HTERT RPE-1 (cell line): ENCODE results near the gene MRRF.
"Not testable (repeated sequence)": the region's sequence is repeated elsewhere in the genome, so short reads cannot be mapped to it uniquely, and the experiment has no call there.

Source experiments
- in situ Hi-C: fragments of 300-500 bp; cut with MboI; formaldehyde crosslinking; loops from 4 replicates; pipeline ENCODE4 v1.14.3; 2020; ENCODE audit warnings: low sequenced_read_pairs

The MRRF gene

DNA sequence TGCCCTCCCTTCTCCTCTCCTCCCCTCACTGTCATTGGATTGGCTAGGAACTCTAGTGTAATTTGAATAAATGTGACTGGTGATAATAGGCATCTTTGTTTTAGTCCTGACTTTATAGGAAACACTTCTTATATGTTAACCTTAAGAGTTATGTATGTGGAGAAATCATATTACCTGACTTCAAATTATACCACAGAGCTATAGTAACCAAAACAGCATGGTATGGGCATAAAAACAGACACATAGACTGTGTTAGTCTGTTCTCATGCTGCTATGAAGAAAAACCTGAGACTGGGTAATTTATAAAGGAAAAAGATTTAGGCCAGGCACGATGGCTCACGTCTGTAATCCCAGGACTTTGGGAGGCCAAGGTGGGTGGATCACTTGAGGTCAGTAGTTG, 9.4 kb downstream of the MRRF start:
- in situ Hi-C loops: no loop called here

DNA sequence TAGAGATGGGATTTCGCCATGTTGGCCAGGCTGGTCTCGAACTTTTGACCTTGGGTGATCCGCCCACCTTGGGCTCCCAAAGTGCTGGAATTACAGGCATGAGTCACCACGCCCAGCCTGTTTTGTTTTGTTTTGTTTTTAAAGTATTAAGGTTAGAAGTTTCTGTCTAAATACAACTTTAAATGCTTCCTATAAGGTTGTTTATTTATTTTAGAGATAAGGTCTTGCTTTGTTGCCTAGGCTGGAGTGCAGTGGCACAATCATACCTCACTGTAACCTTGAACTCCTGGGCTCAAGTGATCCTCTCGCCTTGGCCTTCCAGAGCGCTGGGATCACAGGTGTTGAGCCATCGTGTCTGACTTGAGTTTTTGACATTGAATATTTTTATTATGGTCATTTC, 11.4 kb downstream of the MRRF start:
- in situ Hi-C loops: no loop called here

DNA sequence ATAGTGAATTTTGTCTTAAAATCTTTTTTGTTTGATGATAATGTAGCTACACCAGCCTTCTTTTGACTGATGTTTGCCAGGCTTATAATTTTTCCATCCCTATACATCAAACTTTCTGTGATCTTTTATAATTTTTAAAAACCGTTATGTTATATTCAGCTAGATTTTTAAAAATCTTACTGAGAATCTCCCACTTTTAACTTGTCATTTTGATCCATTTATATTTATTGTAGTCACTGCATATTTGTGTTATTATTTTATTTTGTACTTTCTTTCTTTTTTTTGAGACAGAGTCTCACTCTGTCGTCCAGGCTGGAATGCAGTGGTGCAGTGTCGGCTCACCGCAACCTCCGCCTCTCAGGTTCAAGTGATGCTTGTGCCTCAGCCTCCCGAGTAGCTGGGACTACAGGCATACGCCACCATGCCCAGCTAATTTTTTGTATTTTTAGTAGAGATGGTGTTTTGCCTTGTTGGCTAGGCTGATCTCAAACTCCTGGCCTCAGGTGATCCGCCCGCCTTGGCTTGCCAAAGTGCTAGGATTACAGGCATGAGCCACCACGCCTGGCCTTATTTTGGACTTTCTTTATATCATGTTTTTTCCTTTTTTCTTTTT, 12.7 kb downstream of the MRRF start:
- in situ Hi-C loops: no loop called here

DNA sequence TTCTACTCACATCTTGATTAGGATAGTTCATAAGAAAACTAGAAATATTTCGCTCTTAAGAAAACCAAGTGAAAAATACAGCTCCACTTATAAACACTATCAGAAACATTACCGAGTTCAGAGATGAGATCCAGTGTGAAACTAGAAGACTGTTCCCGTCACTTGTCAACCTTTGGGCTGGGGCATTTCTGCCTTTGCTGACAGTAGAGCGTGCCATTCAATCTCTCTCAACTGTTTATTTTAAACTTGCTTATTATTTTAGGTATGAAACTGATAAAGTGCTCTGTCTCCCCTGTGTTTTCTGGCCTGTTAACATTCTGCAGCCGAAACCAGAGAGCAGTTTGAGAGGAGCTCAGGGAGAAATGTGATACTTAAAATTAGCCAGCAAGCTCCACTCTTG, 16.7 kb downstream of the MRRF start:
- in situ Hi-C loops: no loop called here

DNA sequence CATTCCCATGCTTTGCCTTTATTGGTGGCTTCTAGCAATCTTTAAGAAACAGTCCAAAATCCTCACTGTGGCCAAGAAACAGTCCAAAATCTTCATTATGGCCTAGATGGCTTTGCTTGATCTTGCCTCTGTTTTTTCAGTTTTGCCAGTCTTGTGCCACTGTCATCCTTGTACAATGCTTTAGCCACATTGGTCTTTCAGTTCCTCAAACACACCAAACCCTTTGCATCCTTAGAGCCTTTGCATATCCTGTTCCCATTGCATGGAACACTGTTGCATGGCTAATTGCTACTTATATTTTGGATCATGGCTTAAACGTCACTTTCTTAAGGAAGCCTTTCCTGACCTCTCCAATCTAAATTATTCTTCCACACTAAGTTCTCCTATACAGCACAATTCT, 22.1 kb downstream of the MRRF start:
- in situ Hi-C loops: no loop called here

DNA sequence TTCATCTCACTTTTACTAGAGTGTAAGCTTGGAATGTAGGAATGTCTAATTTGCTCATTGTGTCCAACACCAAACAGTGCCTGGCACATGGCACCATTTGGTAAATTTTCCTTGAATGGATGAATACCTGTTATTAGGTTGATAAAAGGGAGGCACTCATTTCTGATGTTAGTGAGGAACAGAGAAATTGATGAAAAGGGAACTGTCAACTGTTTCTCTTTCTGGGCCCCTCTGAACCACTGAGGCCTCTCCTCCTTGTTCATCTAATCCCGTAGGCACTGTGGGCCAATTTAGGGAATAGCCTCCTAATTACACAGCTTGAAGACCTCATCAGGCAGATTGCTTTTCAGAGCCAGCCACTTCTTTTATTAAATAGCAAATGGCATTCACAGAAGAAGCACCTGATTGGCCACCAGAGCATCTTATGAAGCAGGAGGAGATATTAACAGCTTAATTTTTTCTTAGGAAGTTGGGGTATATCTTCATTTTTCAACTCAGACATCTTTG, 22.6 kb downstream of the MRRF start:
- in situ Hi-C loops: no loop called here

DNA sequence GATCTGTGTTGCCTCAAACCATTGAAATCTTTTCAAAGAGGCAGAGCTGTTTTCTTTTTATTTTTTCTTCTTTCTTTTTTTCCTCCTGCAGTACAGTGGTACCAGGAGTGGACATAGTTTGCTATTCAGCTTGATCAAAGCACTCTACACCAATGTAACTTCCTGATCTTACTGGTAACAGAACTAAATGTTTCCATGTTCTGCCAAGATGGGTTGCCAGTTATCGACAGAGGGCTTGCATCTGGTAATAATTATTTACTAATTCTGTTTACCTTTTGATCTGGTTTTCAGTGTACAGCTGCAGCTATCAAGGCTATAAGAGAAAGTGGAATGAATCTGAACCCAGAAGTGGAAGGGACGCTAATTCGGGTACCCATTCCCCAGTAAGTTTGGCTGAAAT, 26.8 kb downstream of the MRRF start:
- in situ Hi-C loops: no loop called here

DNA sequence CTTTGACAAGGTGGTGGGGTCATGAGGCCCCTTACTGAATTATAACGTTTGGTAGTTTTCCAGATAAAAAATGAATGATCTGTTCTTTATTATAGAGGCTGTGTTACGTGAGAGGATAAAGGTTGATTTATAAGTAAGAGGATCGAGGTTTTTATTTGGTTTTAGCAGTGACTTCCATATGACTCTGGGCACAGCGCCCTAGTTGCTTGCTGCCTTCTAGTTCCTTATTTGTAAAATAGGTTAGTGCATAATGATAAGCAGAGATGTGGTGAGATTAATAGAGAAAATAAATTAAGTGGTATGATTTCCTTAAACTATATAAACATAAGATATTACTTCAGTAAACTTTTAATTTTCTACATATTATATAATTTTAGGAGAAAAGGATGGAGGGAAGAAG, 29.8 kb downstream of the MRRF start:
- in situ Hi-C loops: no loop called here

DNA sequence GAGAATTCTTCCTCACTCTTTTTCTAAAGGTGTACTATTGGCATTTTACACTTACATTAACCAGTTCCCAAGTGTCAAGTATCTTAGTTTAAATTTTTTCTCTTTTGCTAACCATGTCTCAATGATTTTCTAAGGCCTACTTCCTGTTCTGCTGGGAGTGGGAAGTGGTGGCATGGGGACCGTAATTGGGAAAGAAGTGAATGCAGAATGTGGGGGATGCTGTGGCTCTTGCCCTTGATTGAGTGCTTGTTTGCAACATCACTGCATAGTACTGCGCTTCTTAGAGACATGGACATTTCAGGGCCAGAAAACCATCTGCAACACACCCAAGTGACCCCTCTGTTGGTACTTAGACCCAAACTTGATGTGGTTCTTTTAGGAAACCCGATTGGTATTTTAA, 32.8 kb downstream of the MRRF start:
- in situ Hi-C loops: no loop called here

DNA sequence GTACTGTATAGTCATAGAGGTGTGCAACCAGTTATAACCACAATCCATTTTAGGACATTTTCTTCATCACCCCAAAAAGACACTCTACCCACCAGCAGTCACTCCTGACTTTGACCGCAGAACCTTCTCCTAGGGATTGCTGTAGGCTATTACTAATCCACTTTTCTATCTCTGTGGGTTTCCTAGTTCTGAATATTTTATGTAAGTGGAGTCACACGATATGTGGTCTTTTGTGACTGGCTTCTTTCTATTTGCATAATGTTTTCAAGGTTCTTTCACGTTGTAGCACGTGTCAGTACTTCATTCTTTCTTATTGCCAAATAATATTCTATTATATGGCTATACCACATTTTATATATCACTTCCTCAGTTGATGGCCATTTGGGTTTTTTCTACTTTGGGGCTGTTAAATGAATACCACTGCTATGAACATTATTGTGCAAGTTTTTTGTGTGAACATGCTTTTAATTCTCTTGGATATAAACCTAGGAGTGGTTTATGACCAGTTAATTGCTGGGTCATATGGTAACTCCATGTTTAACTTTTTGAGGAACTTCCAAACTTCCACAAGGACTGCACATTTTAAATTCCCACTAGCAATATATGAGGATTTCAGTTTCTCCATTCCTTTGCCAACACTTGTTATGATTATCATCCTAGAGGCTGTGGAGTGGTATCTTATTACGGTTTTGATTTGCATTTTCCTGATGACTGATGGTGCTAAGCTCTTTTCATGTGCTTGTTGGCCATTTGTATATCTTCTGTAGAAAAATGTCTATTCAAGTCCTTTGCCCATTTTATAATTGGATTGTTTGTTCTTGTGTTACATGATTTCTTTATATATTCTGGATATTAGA, 37.8 kb downstream of the MRRF start:
- in situ Hi-C loops: no loop called here

DNA sequence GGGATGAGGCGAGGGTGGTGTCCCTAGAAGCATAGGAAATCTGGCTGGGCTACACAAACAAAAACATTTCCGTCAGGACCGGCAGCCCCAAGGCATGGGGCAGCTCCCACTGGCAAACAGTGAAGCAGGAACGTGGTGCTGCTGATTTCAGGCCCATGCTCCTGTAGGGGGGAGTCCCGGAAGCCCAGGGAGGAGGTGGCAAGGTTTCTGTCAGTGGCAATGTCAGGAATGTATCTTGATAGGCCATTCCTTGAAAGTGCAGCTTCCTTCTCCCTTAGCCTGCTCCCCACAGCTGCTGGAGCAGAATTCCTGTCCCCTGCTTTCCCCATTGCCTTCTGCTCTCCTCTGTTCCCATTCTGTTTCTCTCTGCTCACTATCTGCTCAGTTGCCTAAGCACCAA, 42.4 kb downstream of the MRRF start:
- in situ Hi-C loops: no loop called here

DNA sequence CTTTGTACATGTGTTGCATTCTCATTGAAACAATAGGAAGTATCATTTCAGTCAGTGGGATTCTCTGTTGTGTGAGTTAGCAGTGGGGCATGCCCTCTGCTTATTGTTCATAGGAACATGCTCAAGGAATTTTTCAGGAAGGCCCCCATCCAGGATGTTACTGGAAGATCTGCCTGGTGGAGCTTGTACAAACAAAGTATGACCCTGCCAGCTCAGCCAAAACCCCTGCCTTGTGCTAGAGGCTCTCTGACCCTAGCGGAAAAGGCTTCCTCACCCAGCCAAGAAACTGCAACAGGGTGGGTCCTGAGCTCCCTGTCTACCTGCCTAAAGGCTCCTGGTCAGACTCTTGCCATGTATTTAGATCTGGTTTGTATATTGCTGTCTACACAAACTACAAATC, 43.2 kb downstream of the MRRF start:
- in situ Hi-C loops: no loop called here

DNA sequence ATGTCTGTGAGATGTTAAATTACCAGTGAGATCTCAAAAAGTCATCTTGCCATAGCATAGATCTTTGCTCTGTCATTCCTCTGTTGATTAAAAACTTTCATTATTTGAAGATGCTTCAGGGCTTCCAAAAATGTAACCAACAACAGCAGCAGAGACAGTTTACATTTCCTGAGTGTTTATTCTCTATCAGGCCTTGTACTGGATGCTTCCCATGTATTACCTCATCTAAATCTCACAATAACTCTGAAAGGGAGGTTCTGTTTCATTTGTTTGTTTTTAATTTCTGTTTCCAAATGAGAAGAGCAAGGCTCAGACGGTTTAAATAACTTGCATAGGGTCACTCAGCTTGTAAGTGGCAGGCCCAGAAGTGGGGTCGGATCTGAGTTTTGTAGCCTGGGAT, 45.2 kb downstream of the MRRF start:
- in situ Hi-C loops: no loop called here

DNA sequence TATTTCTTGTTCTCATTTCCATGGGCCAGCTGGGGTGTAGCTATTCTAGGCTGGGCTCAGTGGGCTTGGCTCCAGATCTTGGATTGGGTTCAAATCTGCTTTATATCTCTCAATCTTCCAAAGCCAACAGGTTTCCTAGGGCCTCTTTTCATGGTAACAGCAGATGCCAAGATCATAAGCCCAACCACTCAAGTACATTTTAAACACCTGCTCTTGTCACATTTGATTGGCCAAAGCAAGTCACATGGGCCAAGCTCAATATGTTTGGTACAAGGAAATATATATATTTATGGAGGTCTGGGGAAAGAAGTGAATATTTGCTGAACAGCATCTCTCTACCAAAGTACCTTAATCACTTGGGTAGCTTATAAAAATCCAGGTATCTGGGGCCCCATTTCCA, 49.5 kb downstream of the MRRF start:
- in situ Hi-C loops: no loop called here

DNA sequence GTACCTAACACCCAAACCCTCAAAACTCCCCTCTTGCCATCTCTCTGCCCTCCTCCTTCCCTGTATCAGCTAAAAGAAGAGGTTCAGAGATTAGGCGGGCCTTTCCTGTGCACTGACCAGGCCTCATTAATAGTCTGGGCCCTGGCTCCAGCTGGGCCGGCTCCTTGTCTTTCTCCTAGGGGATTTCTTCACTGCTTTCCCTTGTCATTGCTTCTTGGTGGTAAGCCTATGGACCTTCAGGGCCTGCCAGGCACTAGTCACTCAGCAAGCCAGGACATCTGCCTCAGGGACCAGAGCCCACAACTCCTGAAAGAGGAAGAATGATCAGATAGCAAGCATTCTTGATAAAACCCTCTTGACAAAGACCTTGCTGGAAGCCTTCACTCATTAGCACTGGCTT, 50.9 kb downstream of the MRRF start:
- in situ Hi-C loops: no loop called here

DNA sequence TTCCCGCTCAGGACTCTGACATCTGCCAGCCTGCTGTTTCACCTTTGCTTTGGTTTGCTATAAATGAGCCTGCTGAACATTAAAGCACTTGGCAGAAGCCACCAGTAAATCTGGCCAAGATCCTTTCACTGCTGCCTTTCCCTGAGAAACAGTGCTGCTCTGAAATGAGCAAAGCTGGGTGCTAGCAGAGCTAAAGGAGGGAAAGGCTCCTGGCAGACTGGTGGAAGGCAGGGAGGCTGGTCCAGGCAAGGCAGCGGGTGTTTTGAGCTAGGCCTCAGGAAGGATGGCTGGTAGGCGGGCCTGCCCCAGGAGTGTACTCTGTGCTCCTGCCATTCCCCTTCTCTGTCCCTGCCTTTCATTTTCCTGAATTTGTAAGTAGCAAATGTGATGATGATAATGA, 53.6 kb downstream of the MRRF start:
- in situ Hi-C loops: no loop called here

DNA sequence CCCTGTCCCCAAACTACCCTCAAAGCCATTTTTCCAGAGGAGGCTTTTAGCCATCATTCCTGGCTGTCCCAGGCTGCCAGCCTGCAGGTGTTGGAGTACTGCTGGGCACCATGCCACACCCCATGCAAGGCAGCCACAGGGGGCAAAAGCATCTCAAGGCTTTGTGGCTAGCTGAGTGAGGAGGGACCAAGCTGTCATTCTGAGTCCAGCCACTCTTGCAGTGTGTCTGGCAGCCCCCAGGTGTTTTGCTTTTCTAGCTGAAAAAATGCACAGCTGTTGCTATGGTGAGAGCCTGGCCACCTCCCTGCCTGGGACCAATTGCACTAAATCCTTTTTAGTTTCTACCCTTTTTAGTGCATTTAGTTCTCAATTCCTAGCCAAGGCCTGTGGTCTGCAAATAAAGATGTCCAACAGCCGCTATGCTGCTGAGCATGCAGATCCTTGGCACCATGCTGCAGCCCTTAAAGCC, 55.8 kb downstream of the MRRF start:
- in situ Hi-C loops: no loop called here

DNA sequence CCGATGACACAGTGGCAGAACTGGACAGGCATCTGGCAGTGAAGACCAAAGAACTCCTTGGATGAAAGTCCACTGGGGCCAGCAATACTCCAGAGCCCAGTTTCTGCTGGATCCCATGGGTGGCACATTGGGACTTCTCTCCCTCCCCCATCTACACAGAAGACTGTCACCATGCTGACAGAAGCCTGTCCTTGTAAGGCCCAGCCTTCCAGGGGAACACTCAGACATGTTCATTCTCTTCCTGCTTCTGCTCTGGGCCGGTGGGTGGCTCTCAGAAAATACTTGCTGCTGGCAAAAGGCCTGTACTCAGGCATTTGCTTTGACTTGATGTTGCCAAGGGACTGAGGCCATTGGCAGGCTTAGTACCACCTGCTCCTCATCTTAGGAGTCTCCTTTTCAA, 57.9 kb downstream of the MRRF start:
- in situ Hi-C loops: no loop called here

DNA sequence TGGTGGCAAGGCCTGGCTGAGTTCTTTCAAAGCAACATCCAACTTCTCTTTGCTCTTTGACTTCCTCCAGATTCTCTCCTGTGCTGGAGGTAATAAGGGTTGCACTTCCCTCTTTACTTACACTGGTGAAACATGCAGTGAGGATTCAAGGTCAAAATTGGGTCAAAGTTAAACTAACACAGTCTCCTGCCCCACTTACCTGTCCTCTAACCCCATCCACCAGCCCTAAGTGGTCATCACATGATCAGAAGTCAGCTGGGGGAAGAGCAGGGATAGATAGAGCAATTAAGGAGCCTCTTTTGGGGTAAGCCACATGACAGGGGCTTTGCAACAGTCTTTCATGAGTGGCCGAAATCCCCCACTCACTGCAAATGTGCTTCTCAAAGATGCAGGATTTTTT, 60.0 kb downstream of the MRRF start:
- in situ Hi-C loops: not testable (repeated sequence)

DNA sequence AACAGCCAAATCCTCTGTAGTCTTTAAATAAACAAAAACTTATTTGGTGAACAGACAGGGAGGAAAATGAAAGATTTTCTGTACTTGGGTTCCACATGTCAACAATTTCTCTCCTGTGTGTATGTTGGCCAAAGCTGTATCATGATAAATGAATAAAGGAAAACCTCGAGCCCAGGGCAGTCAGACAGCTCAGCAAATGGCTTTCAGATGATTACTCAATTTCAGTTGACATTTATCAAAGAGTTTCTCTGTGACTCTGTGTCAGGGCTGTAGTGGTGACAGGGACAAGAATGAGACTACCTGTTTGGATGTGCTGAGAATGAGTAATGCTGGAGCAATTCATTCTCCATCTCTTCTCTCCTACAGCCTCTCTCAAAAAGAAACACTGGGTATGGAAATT, 60.4 kb downstream of the MRRF start:
- in situ Hi-C loops: no loop called here

DNA sequence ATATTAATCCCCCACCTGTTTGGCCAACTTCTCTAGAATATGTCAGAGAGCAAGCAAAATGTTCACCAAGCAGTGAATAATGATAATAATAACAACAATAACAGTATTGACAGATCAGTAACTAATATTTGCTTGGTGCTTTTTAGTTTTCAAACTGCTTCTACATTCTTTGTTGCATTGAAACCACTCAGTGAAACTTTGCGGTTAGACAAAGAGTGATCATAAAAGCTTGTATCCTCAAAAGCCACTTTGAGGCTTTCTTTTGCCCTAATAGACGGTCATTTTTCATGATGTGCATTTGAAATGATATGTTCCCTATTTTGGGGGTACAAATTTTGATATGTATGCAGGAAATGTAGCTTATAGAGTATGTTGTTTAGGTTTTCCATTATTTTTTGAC, 62.5 kb downstream of the MRRF start:
- in situ Hi-C loops: no loop called here

DNA sequence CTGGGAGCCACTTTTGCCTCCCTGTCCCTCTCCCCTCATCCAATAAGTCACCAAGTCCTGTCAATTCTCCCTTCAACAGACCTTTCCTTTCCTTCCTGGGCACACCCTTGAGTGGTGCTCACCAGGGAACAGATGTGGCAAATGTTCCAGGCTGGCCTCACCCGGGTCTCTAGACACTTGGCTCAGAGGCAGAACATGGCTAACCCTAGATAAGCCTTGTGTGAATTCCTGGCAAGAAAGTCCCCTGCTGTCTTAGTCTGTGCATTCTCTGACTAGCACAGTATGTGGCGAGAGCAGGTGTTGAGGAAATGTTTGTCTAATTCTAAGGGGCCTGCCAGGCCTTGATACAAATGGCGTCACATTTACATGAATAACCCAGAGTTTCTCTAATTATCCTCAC, 64.9 kb downstream of the MRRF start:
- in situ Hi-C loops: no loop called here
